ENCODE measurements around the gene PHLPP1.

PHLPP1 gene

GRCh38 chr18:62952807-62953206 lies 237.5 kb downstream of the PHLPP1 start:
- TF ChIP-seq NFIC (IDR thresholded peaks at IDR 0.05) (no peak), USF1 (IDR thresholded peaks at IDR 0.05) (no peak), CEBPB (IDR thresholded peaks at IDR 0.05) (no peak), FOXM1 (IDR thresholded peaks at IDR 0.05; ENCODE audit: borderline replicate concordance, low read depth) (no peak), REST (IDR thresholded peaks at IDR 0.05; ENCODE audit: low read depth) (no peak), TCF12 (IDR thresholded peaks at IDR 0.05; ENCODE audit: low read depth) (no peak), MAX (IDR thresholded peaks at IDR 0.05) (no peak), TEAD4 (IDR thresholded peaks at IDR 0.05) (no peak)

GRCh38 chr18:62953663-62954062 lies 238.3 kb downstream of the PHLPP1 start:
- TF ChIP-seq EGR1 (IDR thresholded peaks at IDR 0.05) (no peak), FOXM1 (IDR thresholded peaks at IDR 0.05; ENCODE audit: borderline replicate concordance, low read depth) (no peak), CREB1 (IDR thresholded peaks at IDR 0.05; ENCODE audit: low read depth) (no peak), CEBPB (IDR thresholded peaks at IDR 0.05) (no peak), NFIC (IDR thresholded peaks at IDR 0.05) (no peak), TEAD4 (IDR thresholded peaks at IDR 0.05) (no peak), TAF1 (IDR thresholded peaks at IDR 0.05; ENCODE audit: low read depth) (no peak), TCF12 (IDR thresholded peaks at IDR 0.05; ENCODE audit: low read depth) (no peak), MAX (IDR thresholded peaks at IDR 0.05) (no peak), USF1 (IDR thresholded peaks at IDR 0.05) (no peak), EP300 (IDR thresholded peaks at IDR 0.05; ENCODE audit: borderline replicate concordance) (no peak), REST (IDR thresholded peaks at IDR 0.05; ENCODE audit: low read depth) (no peak), RAD21 (IDR thresholded peaks at IDR 0.05; ENCODE audit: low read depth) (no peak), YY1 (IDR thresholded peaks at IDR 0.05; ENCODE audit: low read depth) (no peak), ZBTB7A (IDR thresholded peaks at IDR 0.05; ENCODE audit: low read depth) (no peak)

- TF ChIP-seq EP300 (IDR thresholded peaks at IDR 0.05; ENCODE audit: borderline replicate concordance) (no peak), REST (IDR thresholded peaks at IDR 0.05; ENCODE audit: low read depth) (no peak), TAF1 (IDR thresholded peaks at IDR 0.05; ENCODE audit: low read depth) (no peak)
Measured at GRCh38 chr18:62954366-62954765, 239.0 kb downstream of the PHLPP1 start.

- TF ChIP-seq USF1 (IDR thresholded peaks at IDR 0.05) = no peak
- TF ChIP-seq RAD21 (IDR thresholded peaks at IDR 0.05; ENCODE audit: low read depth) = peak; percentile 66
- TF ChIP-seq CREB1 (IDR thresholded peaks at IDR 0.05; ENCODE audit: low read depth) = no peak
Measured at GRCh38 chr18:62957885-62958472, 242.6 kb downstream of the PHLPP1 start.

- TF ChIP-seq YY1 (IDR thresholded peaks at IDR 0.05; ENCODE audit: low read depth) (no peak), TEAD4 (IDR thresholded peaks at IDR 0.05) (no peak), EGR1 (IDR thresholded peaks at IDR 0.05) (no peak), CEBPB (IDR thresholded peaks at IDR 0.05) (no peak), RAD21 (IDR thresholded peaks at IDR 0.05; ENCODE audit: low read depth) (no peak), ZBTB7A (IDR thresholded peaks at IDR 0.05; ENCODE audit: low read depth) (no peak)
Measured at GRCh38 chr18:62959481-62959880, 244.1 kb downstream of the PHLPP1 start.
